HG02943 (cell line): ENCODE data around the gene MAP3K21.

Source experiments
- ATAC-seq: cut with Tn5 transposase; IDR thresholded peaks from one replicate; pipeline ENCODE4 v1.9.1; 2021; ENCODE audit warnings: mild to moderate bottlenecking, low read depth, moderate library complexity; ENCODE audit not compliant: unreplicated experiment

The MAP3K21 gene

GRCh38 chr1:233431753-233432403 lies 104.4 kb downstream of the MAP3K21 start:
- no peak for ATAC-seq

DNA sequence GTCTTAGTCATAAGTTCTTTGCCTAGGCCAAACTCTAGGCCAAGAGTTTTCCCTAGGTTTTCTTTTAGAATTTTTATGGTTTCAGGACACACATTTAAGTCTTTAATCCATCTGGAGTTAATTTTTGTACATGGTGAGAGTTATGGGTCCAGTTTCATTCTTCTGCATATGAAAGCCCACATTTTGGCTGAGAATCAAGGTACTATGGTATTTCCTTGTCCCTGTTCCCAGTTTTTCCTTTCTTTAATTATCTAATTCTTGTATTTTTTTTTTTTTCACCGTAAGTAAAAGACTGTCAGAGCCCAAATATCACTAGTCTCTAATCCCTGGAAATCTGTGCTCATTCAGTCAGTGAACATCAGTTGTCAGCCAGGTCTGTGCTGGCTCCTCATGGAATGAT lies 105.4 kb downstream of the MAP3K21 start:
- no peak for ATAC-seq

DNA sequence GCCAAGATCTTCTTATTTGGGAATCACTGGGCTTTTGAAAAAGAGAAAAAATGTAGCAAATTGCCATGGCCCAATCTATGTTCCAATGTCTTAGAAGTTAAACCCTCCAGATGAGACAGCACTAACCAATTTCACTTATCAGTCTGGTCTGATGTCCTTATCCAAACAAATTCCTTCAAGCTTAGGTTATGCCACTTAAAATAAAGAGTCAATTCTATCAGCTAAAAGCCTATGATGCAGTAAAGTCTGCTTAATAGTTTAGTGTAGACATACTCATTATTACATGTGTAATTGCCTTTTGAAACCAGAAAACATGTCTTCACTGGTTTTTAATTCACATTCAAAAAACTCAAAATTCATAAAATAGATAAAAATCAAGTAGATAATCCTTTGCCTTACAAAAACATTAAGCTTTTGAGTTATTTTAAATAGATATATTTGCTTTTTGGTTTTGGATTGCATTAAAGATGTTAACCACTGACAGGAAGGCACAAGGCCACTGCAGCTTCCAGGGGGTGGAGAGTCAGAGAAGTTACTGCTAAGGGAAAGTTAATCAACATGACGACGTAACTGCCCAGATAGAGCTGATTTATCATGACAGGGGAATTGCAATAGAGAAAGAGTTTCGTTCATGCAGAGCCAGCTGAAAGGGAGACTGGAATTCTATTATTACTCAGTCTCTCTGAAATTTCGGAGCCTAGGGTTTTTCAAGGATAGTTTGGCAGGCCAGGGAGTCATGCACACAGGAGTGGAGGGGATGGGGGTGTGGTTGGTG lies 106.1 kb downstream of the MAP3K21 start:
- ATAC-seq, result no peak
